Activated CD4-positive, alpha-beta T cell treated with anti-CD3 and anti-CD28 coated beads, Interleukin-2, amount 10 ng/mL, durations not matched to agents 7 days and 5 days (primary cell): ENCODE measurements around the gene NLRP4. TPM values are rescaled to one million over a fixed set of nuclear protein-coding genes. Genes with fewer than 3 reads are reported as not detected.

Source experiments
- CTCF ChIA-PET: fragments of 350-600 bp; sonication (Branson Sonifier 250); formaldehyde crosslinking; loops from one replicate; lab custom pipeline; 2021; ENCODE audit warnings: antibody characterized with exemption; lab: Charles Lee
- POLR2A ChIA-PET: fragments of 350-600 bp; sonication (Branson Sonifier 250); formaldehyde crosslinking; loops from one replicate; lab custom pipeline; 2021; ENCODE audit warnings: antibody characterized with exemption; lab: Charles Lee
- DNase-seq: peaks from one replicate; pipeline ENCODE4 v3.0.0-alpha.2; 2020
- H3K27ac Mint-ChIP-seq: one replicate; pipeline ENCODE4 v1.8.0; 2021; ENCODE audit warnings: mild to moderate bottlenecking, moderate library complexity, mixed read lengths
- H3K27me3 Mint-ChIP-seq: one replicate; pipeline ENCODE4 v1.8.0; 2021; ENCODE audit warnings: mixed read lengths
- H3K36me3 Mint-ChIP-seq: one replicate; pipeline ENCODE4 v1.8.0; 2021; ENCODE audit warnings: low read depth, mixed read lengths
- H3K4me1 Mint-ChIP-seq: one replicate; pipeline ENCODE4 v1.8.0; 2021; ENCODE audit warnings: mixed read lengths
- H3K4me3 Mint-ChIP-seq: one replicate; pipeline ENCODE4 v1.8.0; 2021; ENCODE audit warnings: mild to moderate bottlenecking, moderate library complexity, mixed read lengths
- H3K9me3 Mint-ChIP-seq: one replicate; pipeline ENCODE4 v1.8.0; 2021; ENCODE audit warnings: mixed read lengths
- total RNA-seq, 2 experiments: library from RNA; stranded (reverse); gene quantifications; one replicate each; pipeline ENCODE4 v1.2.3, GENCODE V29; 2021

NLRP4 gene
- total RNA-seq, 2 experiments from 2014 or later, result not detected

DNA sequence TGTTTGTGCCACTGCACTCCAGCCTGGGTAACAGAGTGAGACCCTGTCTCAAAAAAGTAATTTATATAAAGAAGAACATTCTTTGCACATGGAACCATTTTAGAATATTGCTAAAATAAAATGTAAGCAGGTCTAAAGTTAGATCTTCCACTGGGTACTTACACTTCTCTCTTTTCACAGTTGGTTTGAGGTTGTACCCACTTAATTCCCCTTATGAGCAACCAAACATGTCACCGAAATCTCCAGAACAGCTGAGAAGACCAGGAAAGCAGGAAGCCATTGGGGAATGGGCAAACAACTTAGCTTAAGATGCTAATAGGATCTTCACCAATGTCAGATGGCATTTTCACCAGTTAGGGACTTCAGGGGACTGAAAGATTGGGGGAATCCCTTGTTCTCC is 18.8 kb downstream of the NLRP4 start:
- Mint-ChIP-seq H3K4me3 (no peak overlapping the region), H3K9me3 (peaks cover 22% of the 10 kb centered on the region), H3K36me3 (peaks cover 2% of the 10 kb centered on the region), H3K27me3 (no peaks in the 10 kb centered on the region), H3K27ac (no peak overlapping the region), H3K4me1 (no peaks in the 10 kb centered on the region)
- POLR2A ChIA-PET, result no interaction called here
- DNase-seq, result no peak
- CTCF ChIA-PET, result no interaction called here

- no peak overlapping the region for H3K27ac Mint-ChIP-seq
- no peak overlapping the region for H3K4me3 Mint-ChIP-seq
- H3K36me3 Mint-ChIP-seq, result no peaks in the 10 kb centered on the region
- H3K4me1 Mint-ChIP-seq, result no peaks in the 10 kb centered on the region
- ChIA-PET CTCF (no interaction called here), POLR2A (no interaction called here)
- no peak for DNase-seq
- no peaks in the 10 kb centered on the region for H3K27me3 Mint-ChIP-seq
- peaks cover 24% of the 10 kb centered on the region for H3K9me3 Mint-ChIP-seq
These were observed 20.8 kb downstream of the NLRP4 start for GRCh38 chr19:55857149-55857548.

- Mint-ChIP-seq H3K27me3 (no peaks in the 10 kb centered on the region), H3K4me3 (no peak overlapping the region), H3K9me3 (peaks cover 23% of the 10 kb centered on the region), H3K36me3 (no peaks in the 10 kb centered on the region), H3K4me1 (no peaks in the 10 kb centered on the region), H3K27ac (no peak overlapping the region)
- ChIA-PET POLR2A (no interaction called here), CTCF (interaction anchor here (0.6 kb wide), 1 partner anchor 15 kb away, joined by 3 read pairs; no protein-coding TSS in a partner anchor)
- no peak for DNase-seq
These were observed 21.6 kb downstream of the NLRP4 start for GRCh38 chr19:55857974-55858373.

DNA sequence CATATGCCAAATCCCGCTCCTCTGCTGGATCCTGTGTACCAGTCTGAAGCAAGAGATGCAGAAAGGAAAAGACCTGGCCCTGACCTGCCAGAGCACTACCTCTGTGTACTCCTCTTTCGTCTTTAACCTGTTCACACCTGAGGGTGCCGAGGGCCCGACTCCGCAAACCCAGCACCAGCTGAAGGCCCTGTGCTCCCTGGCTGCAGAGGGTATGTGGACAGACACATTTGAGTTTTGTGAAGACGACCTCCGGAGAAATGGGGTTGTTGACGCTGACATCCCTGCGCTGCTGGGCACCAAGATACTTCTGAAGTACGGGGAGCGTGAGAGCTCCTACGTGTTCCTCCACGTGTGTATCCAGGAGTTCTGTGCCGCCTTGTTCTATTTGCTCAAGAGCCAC is 22.1 kb downstream of the NLRP4 start:
- Mint-ChIP-seq H3K27me3 (no peaks in the 10 kb centered on the region), H3K4me3 (no peak overlapping the region), H3K36me3 (no peaks in the 10 kb centered on the region), H3K27ac (no peak overlapping the region), H3K4me1 (no peaks in the 10 kb centered on the region), H3K9me3 (peaks cover 19% of the 10 kb centered on the region)
- no peak for DNase-seq
- ChIA-PET CTCF (no interaction called here), POLR2A (no interaction called here)

- no peaks in the 10 kb centered on the region for H3K4me1 Mint-ChIP-seq
- CTCF ChIA-PET, result no interaction called here
- no peak for DNase-seq
- H3K4me3 Mint-ChIP-seq, result no peak overlapping the region
- H3K9me3 Mint-ChIP-seq, result peaks cover 15% of the 10 kb centered on the region
- POLR2A ChIA-PET, result no interaction called here
- no peak overlapping the region for H3K27ac Mint-ChIP-seq
- H3K36me3 Mint-ChIP-seq, result no peaks in the 10 kb centered on the region
- no peaks in the 10 kb centered on the region for H3K27me3 Mint-ChIP-seq
These were observed 22.6 kb downstream of the NLRP4 start for GRCh38 chr19:55858969-55859368.

DNA sequence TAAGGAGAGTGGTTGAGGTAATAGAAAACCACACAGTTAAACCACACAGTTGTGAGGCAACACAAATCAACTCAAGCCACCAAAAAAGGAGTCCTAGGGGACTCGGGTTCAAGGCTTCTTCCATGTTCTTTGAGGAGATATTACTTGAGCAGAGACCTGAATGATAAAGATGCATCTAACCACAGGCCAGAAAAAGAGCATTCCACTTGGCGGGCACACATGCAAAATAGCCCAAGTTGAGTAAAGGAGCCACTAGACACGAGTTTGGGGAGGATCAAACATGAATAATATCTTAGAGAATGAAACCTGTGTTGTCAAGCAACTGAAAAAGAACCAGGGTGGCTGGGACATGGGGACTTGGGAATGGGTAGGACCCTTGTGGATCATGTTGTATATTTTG is 30.2 kb downstream of the NLRP4 start:
- no peak for DNase-seq
- H3K36me3 Mint-ChIP-seq, result no peaks in the 10 kb centered on the region
- H3K4me1 Mint-ChIP-seq, result no peaks in the 10 kb centered on the region
- peaks cover 38% of the 10 kb centered on the region for H3K9me3 Mint-ChIP-seq
- ChIA-PET POLR2A (no interaction called here), CTCF (no interaction called here)
- H3K4me3 Mint-ChIP-seq, result no peak overlapping the region
- H3K27ac Mint-ChIP-seq, result no peak overlapping the region
- no peaks in the 10 kb centered on the region for H3K27me3 Mint-ChIP-seq

- no peaks in the 10 kb centered on the region for H3K36me3 Mint-ChIP-seq
- no peak overlapping the region for H3K27ac Mint-ChIP-seq
- ChIA-PET POLR2A (no interaction called here), CTCF (no interaction called here)
- H3K4me1 Mint-ChIP-seq, result no peaks in the 10 kb centered on the region
- DNase-seq, result no peak
- peaks cover 36% of the 10 kb centered on the region for H3K9me3 Mint-ChIP-seq
- H3K27me3 Mint-ChIP-seq, result no peaks in the 10 kb centered on the region
- H3K4me3 Mint-ChIP-seq, result no peak overlapping the region
These were observed 30.8 kb downstream of the NLRP4 start for GRCh38 chr19:55867101-55867500.

DNA sequence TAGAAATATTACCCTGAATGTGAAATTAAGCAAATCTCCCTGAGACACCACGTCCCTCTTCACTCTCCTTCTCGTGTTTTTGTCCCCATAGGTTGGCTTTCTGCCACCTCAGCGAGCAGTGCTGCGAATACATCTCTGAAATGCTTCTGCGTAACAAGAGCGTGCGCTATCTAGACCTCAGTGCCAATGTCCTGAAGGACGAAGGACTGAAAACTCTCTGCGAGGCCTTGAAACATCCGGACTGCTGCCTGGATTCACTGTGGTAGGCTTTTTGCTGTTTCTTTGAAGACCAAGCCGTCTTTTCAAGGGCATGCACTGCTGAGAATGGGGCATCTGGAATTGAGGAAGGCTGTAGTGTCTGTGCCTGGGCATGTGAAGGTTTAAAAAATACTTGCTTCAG is 34.4 kb downstream of the NLRP4 start:
- ChIA-PET POLR2A (no interaction called here), CTCF (no interaction called here)
- Mint-ChIP-seq H3K27me3 (no peaks in the 10 kb centered on the region), H3K4me1 (no peaks in the 10 kb centered on the region), H3K36me3 (no peaks in the 10 kb centered on the region), H3K4me3 (no peak overlapping the region), H3K9me3 (peaks cover 34% of the 10 kb centered on the region), H3K27ac (no peak overlapping the region)
- no peak for DNase-seq

- ChIA-PET CTCF (no interaction called here), POLR2A (no interaction called here)
- no peaks in the 10 kb centered on the region for H3K27me3 Mint-ChIP-seq
- H3K9me3 Mint-ChIP-seq, result peaks cover 15% of the 10 kb centered on the region
- H3K36me3 Mint-ChIP-seq, result no peaks in the 10 kb centered on the region
- DNase-seq, result no peak
- H3K4me3 Mint-ChIP-seq, result no peak overlapping the region
- H3K27ac Mint-ChIP-seq, result no peak overlapping the region
- no peaks in the 10 kb centered on the region for H3K4me1 Mint-ChIP-seq
These were observed 40.9 kb downstream of the NLRP4 start for GRCh38 chr19:55877211-55877610.

DNA sequence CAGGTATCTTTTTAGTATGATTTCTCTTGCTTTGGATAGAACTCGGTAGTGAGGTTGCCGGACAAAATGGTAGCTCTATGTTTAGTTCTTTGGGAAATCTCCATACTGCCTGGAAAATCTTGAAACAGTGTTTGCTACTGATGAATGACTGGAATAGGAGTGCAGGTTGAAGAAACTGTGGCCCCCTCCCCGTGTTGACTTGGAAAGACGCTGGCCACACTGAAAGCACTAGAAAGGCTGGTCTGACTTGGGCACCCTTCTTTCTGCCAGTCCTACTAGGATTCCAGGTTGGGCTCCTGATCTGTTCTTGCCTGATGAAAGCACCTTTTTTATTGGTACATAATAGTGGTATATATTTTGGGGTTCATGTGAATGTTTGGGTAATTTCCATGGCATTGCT is 46.3 kb downstream of the NLRP4 start:
- Mint-ChIP-seq H3K27ac (no peak overlapping the region), H3K4me3 (no peak overlapping the region), H3K4me1 (no peaks in the 10 kb centered on the region), H3K27me3 (no peaks in the 10 kb centered on the region), H3K9me3 (peaks cover 20% of the 10 kb centered on the region), H3K36me3 (no peaks in the 10 kb centered on the region)
- DNase-seq, result no peak
- CTCF ChIA-PET, result no interaction called here
- POLR2A ChIA-PET, result no interaction called here

GRCh38 chr19:55898911-55899310 is 62.6 kb downstream of the NLRP4 start:
- peaks cover 27% of the 10 kb centered on the region for H3K9me3 Mint-ChIP-seq
- POLR2A ChIA-PET, result no interaction called here
- H3K36me3 Mint-ChIP-seq, result no peaks in the 10 kb centered on the region
- no peaks in the 10 kb centered on the region for H3K27me3 Mint-ChIP-seq
- DNase-seq, result no peak
- no peak overlapping the region for H3K4me3 Mint-ChIP-seq
- CTCF ChIA-PET, result no interaction called here
- no peaks in the 10 kb centered on the region for H3K4me1 Mint-ChIP-seq
- no peak overlapping the region for H3K27ac Mint-ChIP-seq

DNA sequence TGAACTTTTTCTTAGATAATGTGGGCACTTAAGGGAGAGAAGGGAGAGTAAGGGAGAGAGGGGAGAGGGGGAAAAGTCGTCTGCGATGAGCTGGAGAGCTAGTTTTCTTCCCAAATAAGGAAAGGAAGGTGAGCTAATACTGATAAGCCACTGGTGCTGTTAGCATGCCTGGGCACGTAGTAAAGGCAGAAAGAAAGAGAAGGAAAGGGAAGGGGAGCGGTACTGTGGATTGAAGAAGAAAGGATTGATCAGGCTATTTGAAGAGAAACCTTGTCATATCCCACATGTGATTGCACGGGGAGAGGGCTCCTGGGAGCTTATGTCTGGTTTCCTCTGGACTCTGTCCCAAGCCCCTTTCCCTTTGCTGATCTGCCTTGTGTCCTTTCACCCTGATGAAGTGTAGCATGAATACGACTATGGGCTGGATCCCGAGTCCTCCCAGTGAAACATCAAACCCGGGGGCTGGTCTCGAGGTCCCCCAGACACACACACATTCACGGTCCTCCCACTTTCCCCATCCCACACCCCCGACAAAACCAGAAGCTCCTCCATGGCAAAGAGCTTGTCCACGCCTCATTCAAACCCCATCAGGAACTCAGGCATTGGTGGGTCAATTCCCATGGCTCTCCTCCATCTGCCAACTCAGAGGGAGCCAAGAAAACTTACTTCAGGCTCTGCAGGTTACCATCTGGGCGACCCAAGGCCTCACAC is 65.2 kb downstream of the NLRP4 start:
- ChIA-PET POLR2A (no interaction called here), CTCF (no interaction called here)
- H3K4me3 Mint-ChIP-seq, result no peak overlapping the region
- DNase-seq, result no peak
- H3K9me3 Mint-ChIP-seq, result peaks cover 24% of the 10 kb centered on the region
- no peaks in the 10 kb centered on the region for H3K4me1 Mint-ChIP-seq
- H3K27ac Mint-ChIP-seq, result no peak overlapping the region
- H3K27me3 Mint-ChIP-seq, result no peaks in the 10 kb centered on the region
- H3K36me3 Mint-ChIP-seq, result no peaks in the 10 kb centered on the region

DNA sequence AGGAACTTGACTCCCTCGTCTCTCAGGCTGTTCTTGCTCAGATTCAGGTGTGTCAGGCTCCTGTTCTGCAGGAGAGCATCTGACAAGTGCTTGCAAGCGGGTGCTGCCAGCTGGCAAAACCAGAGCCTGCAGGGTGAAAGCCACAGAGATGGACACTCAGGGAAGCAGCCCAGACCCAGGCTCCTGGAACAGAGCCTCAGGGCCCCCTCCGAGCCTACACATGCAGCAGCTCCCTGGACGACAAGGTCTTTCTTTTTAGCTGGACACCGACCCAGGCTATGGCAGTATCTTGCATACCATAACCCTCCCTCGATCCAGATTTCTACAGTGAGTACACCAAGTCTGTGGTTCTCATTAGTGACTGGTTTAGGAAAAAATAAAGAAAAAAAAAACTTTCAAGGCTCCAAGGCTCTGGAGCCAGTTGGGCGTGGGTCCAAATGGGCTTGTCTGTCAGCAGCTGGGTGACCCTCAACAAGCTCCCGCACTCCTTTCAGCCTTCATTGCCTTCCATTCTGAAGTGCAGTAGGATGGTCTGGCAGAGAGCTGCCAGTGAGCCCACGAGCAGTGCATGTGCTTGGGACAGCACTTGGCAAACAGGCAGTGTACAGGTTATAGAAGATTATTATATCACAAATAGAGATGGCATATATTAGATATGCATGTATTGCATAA is 65.9 kb downstream of the NLRP4 start:
- Mint-ChIP-seq H3K27me3 (no peaks in the 10 kb centered on the region), H3K27ac (no peak overlapping the region), H3K4me3 (no peak overlapping the region), H3K4me1 (no peaks in the 10 kb centered on the region), H3K36me3 (no peaks in the 10 kb centered on the region), H3K9me3 (peaks cover 19% of the 10 kb centered on the region)
- no peak for DNase-seq
- ChIA-PET POLR2A (no interaction called here), CTCF (interaction anchor here (0.7 kb wide), 1 partner anchor 107 kb away, joined by 5 read pairs; no protein-coding TSS in a partner anchor)

GRCh38 chr19:55907286-55907685 is 70.9 kb downstream of the NLRP4 start:
- no peaks in the 10 kb centered on the region for H3K27me3 Mint-ChIP-seq
- H3K27ac Mint-ChIP-seq, result no peak overlapping the region
- POLR2A ChIA-PET, result no interaction called here
- H3K36me3 Mint-ChIP-seq, result no peaks in the 10 kb centered on the region
- H3K4me3 Mint-ChIP-seq, result no peak overlapping the region
- H3K9me3 Mint-ChIP-seq, result peaks cover 16% of the 10 kb centered on the region
- CTCF ChIA-PET, result no interaction called here
- no peak for DNase-seq
- no peaks in the 10 kb centered on the region for H3K4me1 Mint-ChIP-seq
